Spleen (tissue), 11 donors: ENCODE measurements around the gene TREM2. TPM values are rescaled to one million over a fixed set of nuclear protein-coding genes. Genes with fewer than 3 reads are reported as not detected.

ENCODE experiments used
- DNase-seq: peaks from one replicate; pipeline ENCODE4 v3.0.0-alpha.2; 2020
- H3K27ac ChIP-seq, 8 donors: fragments of 200-600 bp; sonication (generic) in 7 of 8; 1 replicate in 4 of 8; 2 replicates in 4 of 8; pipeline versions ENCODE4 v1.5.0 to v1.8.0; 2016 to 2021; ENCODE audit warnings: inconsistent platforms in 4 of 8, mild to moderate bottlenecking in 4 of 8, moderate library complexity in 1 of 8
- H3K27me3 ChIP-seq, 7 donors: fragments of 200-600 bp; sonication (generic) in 6 of 7; replicated peaks in 1 of 7; 1 replicate in 4 of 7; 2 replicates in 3 of 7; pipeline versions ENCODE4 v1.5.0 to v1.8.0; 2016 to 2021; ENCODE audit warnings: inconsistent platforms in 3 of 7, mild to moderate bottlenecking in 1 of 7
- H3K36me3 ChIP-seq, 6 donors: fragments of 200-600 bp; sonication (generic) in 5 of 6; 1 replicate in 4 of 6; 2 replicates in 2 of 6; pipeline versions ENCODE4 v1.5.0 to v1.8.0; 2016 to 2021; ENCODE audit warnings: inconsistent platforms in 2 of 6
- H3K4me1 ChIP-seq, 6 donors: fragments of 200-600 bp; sonication (generic) in 5 of 6; 1 replicate in 3 of 6; 2 replicates in 3 of 6; pipeline versions ENCODE4 v1.5.0 to v1.8.0; 2016 to 2021; ENCODE audit warnings: inconsistent platforms in 3 of 6
- H3K4me3 ChIP-seq, 8 donors: fragments of 200-600 bp; sonication (generic) in 7 of 8; 1 replicate in 4 of 8; 2 replicates in 4 of 8; pipeline versions ENCODE4 v1.5.0 to v1.8.0; 2016 to 2021; ENCODE audit warnings: inconsistent platforms in 4 of 8, mild to moderate bottlenecking in 4 of 8, moderate library complexity in 2 of 8
- H3K9me3 ChIP-seq, 8 donors: fragments of 200-600 bp; sonication (generic) in 7 of 8; 1 replicate in 4 of 8; 2 replicates in 4 of 8; pipeline versions ENCODE4 v1.5.0 to v1.8.0; 2016 to 2021; ENCODE audit warnings: inconsistent platforms in 4 of 8
- POLR2A ChIP-seq, 3 donors: fragments of 450-650 bp; IDR thresholded peaks; one replicate each; pipeline ENCODE4 v1.5.1; 2017; ENCODE audit warnings: antibody characterized with exemption in 3 of 3, mild to moderate bottlenecking in 1 of 3
- POLR2AphosphoS5 ChIP-seq, 3 donors: sonication (generic); formaldehyde crosslinking; IDR thresholded peaks; one replicate each; pipeline ENCODE4 v1.5.1; 2017; ENCODE audit warnings: antibody characterized with exemption in 3 of 3
- WGBS, 5 donors: extraction: QIAGEN DNeasy Blood & Tissue Kit in 3 of 5; methylation state at CpG; one replicate each; pipeline versions ENCODE4 v1.1.5 to v1.1.7; 2013 to 2018; 5-methylcytosine and 5-hydroxymethylcytosine counted together
- intact Hi-C: fragments of 100-400 bp; cut with DNase I; formaldehyde crosslinking; loops from one replicate; pipeline ENCODE4 v1.15.0; 2023; ENCODE audit warnings: low total_unique reads
- polyA plus RNA-seq, 3 donors: library from polyadenylated mRNA; stranded (reverse); fragments of 200-250 nt; gene quantifications; one replicate each; pipeline ENCODE4 v1.2.1, GENCODE V29; 2013
- total RNA-seq, 7 donors: library from RNA; depleted of rRNA in 3 of 7; stranded (reverse); fragments of >200 nt in 3 of 7; fragmentation: NEBNext Ultra II Directional in 4 of 7; extraction: Animal tissue kit (Norgen Biotek cat#: 25700) in 4 of 7; gene quantifications; one replicate each; pipeline versions ENCODE4 v1.1.0 to v1.2.1, GENCODE V29; 2016 to 2021
- TF ChIP-seq, protein P1 (sequence below), 11 experiments: fragments of 200-600 bp in 7 of 11; fragments of 450-650 bp in 4 of 11; sonication (generic) in 4 of 11; IDR thresholded peaks in 8 of 11; conservative IDR thresholded peaks in 3 of 11; 1 replicate in 7 of 11; 2 replicates in 4 of 11; pipeline versions ENCODE4 v1.4.0 to v1.8.0; 2016 to 2021; ENCODE audit warnings: antibody characterized with exemption in 11 of 11, inconsistent platforms in 4 of 11, mild to moderate bottlenecking in 1 of 11
- donor health status: healthy with polysubstance abuse.
- donor health status: DM: no; HTN: no; CAD: no; lungs with moderate emphysema.
- donor health status: DM: no; HTN: no; CAD: no.
- donor health status: Bipolar disorder and iron deficiency.
- donor health status: healthy.
- donor health status: DM: no; HTN: no; CAD: no.
- donor health status: DM: yes; HTN: yes; CAD: no.

The TREM2 gene
- total and polyA plus RNA-seq, 10 donors, result 0.59 to 18.3 (median 0.73) TPM; not detected in 4

DNA sequence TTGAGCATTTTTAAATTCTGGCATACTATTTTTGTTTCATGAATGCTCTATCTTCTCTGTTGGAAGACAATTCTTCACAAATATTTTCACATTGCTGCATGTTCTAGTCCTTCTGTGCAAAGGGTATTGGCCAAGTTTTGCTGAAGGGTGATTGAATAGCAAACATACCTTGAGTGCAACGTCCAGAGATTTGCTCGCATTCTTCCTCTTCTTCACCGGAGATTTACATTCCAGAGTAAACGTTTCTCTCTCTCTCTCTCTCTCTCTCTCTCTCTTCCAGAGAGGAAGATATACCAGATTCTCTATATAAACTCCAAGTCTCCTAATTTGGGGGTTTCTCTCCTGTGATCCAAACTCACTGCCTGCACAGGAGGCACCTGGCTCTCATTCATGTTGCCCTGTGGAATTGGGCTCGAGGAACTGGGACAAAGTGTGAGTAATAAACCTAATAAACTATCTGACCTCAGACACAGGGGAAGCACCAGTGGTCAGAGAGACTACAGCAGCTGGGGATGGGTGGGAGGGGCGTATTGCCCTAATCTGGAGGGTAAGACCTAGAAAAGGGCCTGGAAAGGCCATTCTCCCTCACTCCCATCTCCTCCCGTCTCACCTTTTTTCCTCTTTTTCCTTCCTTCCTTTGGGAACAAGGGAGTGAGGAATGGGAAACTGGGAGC, 7.6 kb downstream of the TREM2 start:
- intact Hi-C loops, result no loop called here
- peaks cover 0 to 5% (median 0%) of the 10 kb centered on the region in 7 donors for H3K27me3 ChIP-seq
- DNase-seq, result no peak
- no peak overlapping the region for H3K4me3 ChIP-seq
- H3K36me3 ChIP-seq, result no peaks in the 10 kb centered on the region
- H3K9me3 ChIP-seq, result no peaks in the 10 kb centered on the region
- 55 to 88% (median 76%) methylated on average over 7 of the region's 7 CpGs for whole genome bisulfite sequencing, 5 donors
- no peak for TF ChIP-seq POLR2AphosphoS5 (IDR thresholded peaks at IDR 0.05)
- no peak for TF ChIP-seq POLR2A (IDR thresholded peaks at IDR 0.05)
- TF ChIP-seq, protein P1, sequence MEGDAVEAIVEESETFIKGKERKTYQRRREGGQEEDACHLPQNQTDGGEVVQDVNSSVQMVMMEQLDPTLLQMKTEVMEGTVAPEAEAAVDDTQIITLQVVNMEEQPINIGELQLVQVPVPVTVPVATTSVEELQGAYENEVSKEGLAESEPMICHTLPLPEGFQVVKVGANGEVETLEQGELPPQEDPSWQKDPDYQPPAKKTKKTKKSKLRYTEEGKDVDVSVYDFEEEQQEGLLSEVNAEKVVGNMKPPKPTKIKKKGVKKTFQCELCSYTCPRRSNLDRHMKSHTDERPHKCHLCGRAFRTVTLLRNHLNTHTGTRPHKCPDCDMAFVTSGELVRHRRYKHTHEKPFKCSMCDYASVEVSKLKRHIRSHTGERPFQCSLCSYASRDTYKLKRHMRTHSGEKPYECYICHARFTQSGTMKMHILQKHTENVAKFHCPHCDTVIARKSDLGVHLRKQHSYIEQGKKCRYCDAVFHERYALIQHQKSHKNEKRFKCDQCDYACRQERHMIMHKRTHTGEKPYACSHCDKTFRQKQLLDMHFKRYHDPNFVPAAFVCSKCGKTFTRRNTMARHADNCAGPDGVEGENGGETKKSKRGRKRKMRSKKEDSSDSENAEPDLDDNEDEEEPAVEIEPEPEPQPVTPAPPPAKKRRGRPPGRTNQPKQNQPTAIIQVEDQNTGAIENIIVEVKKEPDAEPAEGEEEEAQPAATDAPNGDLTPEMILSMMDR (IDR thresholded peaks at IDR 0.05 in 8 of 11, conservative IDR thresholded peaks at IDR 0.05 in 3 of 11), result no peak
- H3K4me1 ChIP-seq, result no peaks in the 10 kb centered on the region
- H3K27ac ChIP-seq, result no peak overlapping the region

- H3K4me1 ChIP-seq, result no peaks in the 10 kb centered on the region
- no peak for TF ChIP-seq POLR2A (IDR thresholded peaks at IDR 0.05)
- no peak for TF ChIP-seq POLR2AphosphoS5 (IDR thresholded peaks at IDR 0.05)
- TF ChIP-seq, protein P1 (IDR thresholded peaks at IDR 0.05 in 8 of 11, conservative IDR thresholded peaks at IDR 0.05 in 3 of 11), result no peak
- intact Hi-C loops, result no loop called here
- no peak for DNase-seq
- no peaks in the 10 kb centered on the region for H3K27me3 ChIP-seq
- 27 to 49% (median 43%) methylated on average over 4 to 5 of the region's 5 CpGs for WGBS, 5 donors
- no peak within 1 kb of the TSS for H3K27ac ChIP-seq
- peaks cover 0 to 6% (median 0%) of the 10 kb centered on the region in 6 donors for H3K36me3 ChIP-seq
- no peak within 1 kb of the TSS for H3K4me3 ChIP-seq
- H3K9me3 ChIP-seq, result no peaks in the 10 kb centered on the region
Observed at GRCh38 chr6:41153992-41154625, 8.8 kb downstream of the TREM2 start, which contains the start of gene TREML1. Gene TREML1, minus strand, starts transcription at chr6:41154347. Its CDS starts 59 bp downstream, at chr6:41154288.

- TF ChIP-seq POLR2A (IDR thresholded peaks at IDR 0.05) (no peak), POLR2AphosphoS5 (IDR thresholded peaks at IDR 0.05) (no peak)
- TF ChIP-seq, protein P1 (IDR thresholded peaks at IDR 0.05 in 8 of 11, conservative IDR thresholded peaks at IDR 0.05 in 3 of 11), result no peak
- no peaks in the 10 kb centered on the region for H3K27me3 ChIP-seq
- H3K4me1 ChIP-seq, result no peaks in the 10 kb centered on the region
- intact Hi-C loops, result no loop called here
- no peak overlapping the region for H3K4me3 ChIP-seq
- no peak overlapping the region for H3K27ac ChIP-seq
- H3K36me3 ChIP-seq, result peaks cover 0 to 13% (median 0%) of the 10 kb centered on the region in 6 donors
- no peak for DNase-seq
- 79 to 87% (median 81%) methylated on average over 3 to 4 of the region's 4 CpGs for WGBS, 5 donors
- H3K9me3 ChIP-seq, result no peaks in the 10 kb centered on the region
Observed at GRCh38 chr6:41153451-41153850, 9.5 kb downstream of the TREM2 start.

DNA sequence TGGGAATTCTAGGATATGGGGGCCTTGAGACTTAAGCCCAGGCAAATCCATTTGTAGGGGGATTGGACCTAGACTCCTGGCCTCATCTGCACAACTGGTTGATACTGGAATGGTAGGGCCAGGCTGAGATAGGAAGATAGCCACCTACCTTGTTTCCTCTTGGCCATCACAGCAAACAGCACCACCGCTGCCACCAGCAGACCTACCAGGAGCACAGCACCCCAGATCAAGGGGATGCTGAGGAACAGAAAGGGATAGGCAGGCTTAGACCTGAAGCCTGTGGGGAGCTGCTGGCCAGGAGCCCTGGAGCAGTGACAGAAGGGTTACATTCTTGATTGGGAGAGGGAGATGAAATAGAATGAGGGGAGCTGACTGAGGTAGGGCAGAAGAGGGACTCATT, 12.2 kb downstream of the TREM2 start:
- no peaks in the 10 kb centered on the region for H3K9me3 ChIP-seq
- peaks cover 0 to 18% (median 2%) of the 10 kb centered on the region in 6 donors for H3K36me3 ChIP-seq
- 78 to 96% (median 90%) methylated on average over 1 of the region's 1 CpG for WGBS, 5 donors
- H3K4me1 ChIP-seq, result no peaks in the 10 kb centered on the region
- H3K27me3 ChIP-seq, result no peaks in the 10 kb centered on the region
- H3K4me3 ChIP-seq, result no peak overlapping the region
- H3K27ac ChIP-seq, result no peak overlapping the region
- intact Hi-C loops, result no loop called here
- DNase-seq, result no peak
- TF ChIP-seq POLR2A (IDR thresholded peaks at IDR 0.05), result no peak
- no peak for TF ChIP-seq POLR2AphosphoS5 (IDR thresholded peaks at IDR 0.05)
- TF ChIP-seq, protein P1 (IDR thresholded peaks at IDR 0.05 in 8 of 11, conservative IDR thresholded peaks at IDR 0.05 in 3 of 11), result no peak
